Liver (tissue), 9 donors: ENCODE results near the gene SH3BP2. TPM values are rescaled to one million over a fixed set of nuclear protein-coding genes. Genes with fewer than 3 reads are reported as not detected.

ENCODE experiments used
- DNase-seq: peaks from one replicate; pipeline ENCODE4 v3.0.0-alpha.2; 2017; ENCODE audit warnings: low spot score
- H3K27ac ChIP-seq, 2 donors: one replicate each; pipeline ENCODE4 v1.7.0; 2013; ENCODE audit warnings: inconsistent platforms in 2 of 2, low read length in 2 of 2, control low read depth in 1 of 2, low read depth in 1 of 2, mild to moderate bottlenecking in 1 of 2
- H3K27me3 ChIP-seq, 4 donors: one replicate each; pipeline versions ENCODE4 v1.6.1 to v1.7.0; 2013; ENCODE audit warnings: low read length in 3 of 4, inconsistent platforms in 1 of 4, mild to moderate bottlenecking in 1 of 4, moderate library complexity in 1 of 4; ENCODE audit not compliant: control insufficient read depth in 4 of 4, insufficient read depth in 4 of 4
- H3K36me3 ChIP-seq, 4 donors: one replicate each; pipeline versions ENCODE4 v1.6.1 to v1.7.0; 2013; ENCODE audit warnings: low read length in 3 of 4, mild to moderate bottlenecking in 3 of 4, low read depth in 1 of 4, moderate library complexity in 1 of 4; ENCODE audit not compliant: control insufficient read depth in 4 of 4, insufficient read depth in 3 of 4
- H3K4me1 ChIP-seq, 4 donors: one replicate each; pipeline versions ENCODE4 v1.6.1 to v1.7.0; 2013; ENCODE audit warnings: low read length in 3 of 4, mild to moderate bottlenecking in 3 of 4, moderate library complexity in 1 of 4; ENCODE audit not compliant: control insufficient read depth in 4 of 4, insufficient read depth in 4 of 4
- H3K4me3 ChIP-seq, 3 donors: one replicate each; pipeline versions ENCODE4 v1.6.1 to v1.7.0; 2013; ENCODE audit warnings: low read length in 3 of 3, control low read depth in 1 of 3, low read depth in 1 of 3, mild to moderate bottlenecking in 1 of 3
- H3K9ac ChIP-seq, 2 donors: one replicate each; pipeline ENCODE4 v1.7.0; 2013; ENCODE audit warnings: low read length in 2 of 2, mild to moderate bottlenecking in 2 of 2, moderate library complexity in 2 of 2, control low read depth in 1 of 2, low read depth in 1 of 2
- H3K9me3 ChIP-seq, 4 donors: one replicate each; pipeline versions ENCODE4 v1.6.1 to v1.7.0; 2013; ENCODE audit warnings: low read length in 3 of 4; ENCODE audit not compliant: control insufficient read depth in 4 of 4
- FOXA1 ChIP-seq: IDR thresholded peaks from 2 replicates; pipeline ENCODE4 v1.6.1; 2016; ENCODE audit warnings: antibody characterized with exemption
- FOXA2 ChIP-seq: IDR thresholded peaks from 2 replicates; pipeline ENCODE4 v1.6.1; 2016; ENCODE audit warnings: antibody characterized with exemption
- GABPA ChIP-seq, 2 donors: IDR thresholded peaks in 1 of 2; conservative IDR thresholded peaks in 1 of 2; 2 replicates each; pipeline ENCODE4 v1.6.1; 2016; ENCODE audit warnings: antibody characterized with exemption in 2 of 2, mild to moderate bottlenecking in 1 of 2, moderate library complexity in 1 of 2
- HNF4A ChIP-seq, 2 donors: conservative IDR thresholded peaks; 2 replicates each; pipeline ENCODE4 v1.6.1; 2016; ENCODE audit warnings: antibody characterized with exemption in 2 of 2, mild to moderate bottlenecking in 2 of 2
- HNF4G ChIP-seq: IDR thresholded peaks from 2 replicates; pipeline ENCODE4 v1.6.1; 2016; ENCODE audit warnings: antibody characterized with exemption
- JUND ChIP-seq, 2 donors: IDR thresholded peaks; 2 replicates each; pipeline ENCODE4 v1.6.1; 2016; ENCODE audit warnings: antibody characterized with exemption in 2 of 2
- MAX ChIP-seq: IDR thresholded peaks from 2 replicates; pipeline ENCODE4 v1.6.1; 2016; ENCODE audit warnings: antibody characterized with exemption
- NR2F2 ChIP-seq: IDR thresholded peaks from 2 replicates; pipeline ENCODE4 v1.6.1; 2016; ENCODE audit warnings: antibody characterized with exemption
- RAD21 ChIP-seq, 2 donors: IDR thresholded peaks; 2 replicates each; pipeline ENCODE4 v1.6.1; 2016; ENCODE audit warnings: antibody characterized with exemption in 2 of 2, mild to moderate bottlenecking in 2 of 2
- REST ChIP-seq: IDR thresholded peaks from 2 replicates; pipeline ENCODE4 v1.6.1; 2016; ENCODE audit warnings: antibody characterized with exemption, mild to moderate bottlenecking
- RXRA ChIP-seq, 2 donors: IDR thresholded peaks; 2 replicates each; pipeline ENCODE4 v1.6.1; 2017 to 2018; ENCODE audit warnings: antibody characterized with exemption in 2 of 2, mild to moderate bottlenecking in 1 of 2
- SP1 ChIP-seq: IDR thresholded peaks from 2 replicates; pipeline ENCODE4 v1.6.1; 2018; ENCODE audit warnings: antibody characterized with exemption, mild to moderate bottlenecking
- TAF1 ChIP-seq: conservative IDR thresholded peaks from 2 replicates; pipeline ENCODE4 v1.6.1; 2016; ENCODE audit warnings: antibody characterized with exemption, mild to moderate bottlenecking
- YY1 ChIP-seq: IDR thresholded peaks from 2 replicates; pipeline ENCODE4 v1.6.1; 2016; ENCODE audit warnings: antibody characterized with exemption, mild to moderate bottlenecking
- WGBS: extraction: QIAGEN DNeasy Blood & Tissue Kit; methylation state at CpG from one replicate; pipeline ENCODE4 v1.1.7; 2013; 5-methylcytosine and 5-hydroxymethylcytosine counted together
- polyA plus RNA-seq, 2 donors: library from polyadenylated mRNA; stranded (reverse) in 1 of 2; unstranded in 1 of 2; fragments of 200-250 nt in 1 of 2; fragments of >200 nt in 1 of 2; fragmentation: Nextera tagmentation in 1 of 2; extraction: Ambion mirVana in 1 of 2; gene quantifications; one replicate each; pipeline versions ENCODE4 v1.2.1 to v1.2.3, GENCODE V29; 2013 to 2015
- total RNA-seq, 2 donors: library from RNA; depleted of rRNA; stranded (reverse); fragments of >200 nt; gene quantifications; one replicate each; pipeline ENCODE4 v1.2.3, GENCODE V29; 2014
- TF ChIP-seq, protein P1 (sequence below): IDR thresholded peaks from 2 replicates; pipeline ENCODE4 v1.6.1; 2016; ENCODE audit warnings: antibody characterized with exemption
- donor health status: healthy.
- donor health status: healthy.
- donor health status: healthy.
- donor health status: healthy.
- donor health status: healthy.

The SH3BP2 gene
- total and polyA plus RNA-seq, 4 donors, result 17.9 to 80.2 (median 38.5) TPM

DNA sequence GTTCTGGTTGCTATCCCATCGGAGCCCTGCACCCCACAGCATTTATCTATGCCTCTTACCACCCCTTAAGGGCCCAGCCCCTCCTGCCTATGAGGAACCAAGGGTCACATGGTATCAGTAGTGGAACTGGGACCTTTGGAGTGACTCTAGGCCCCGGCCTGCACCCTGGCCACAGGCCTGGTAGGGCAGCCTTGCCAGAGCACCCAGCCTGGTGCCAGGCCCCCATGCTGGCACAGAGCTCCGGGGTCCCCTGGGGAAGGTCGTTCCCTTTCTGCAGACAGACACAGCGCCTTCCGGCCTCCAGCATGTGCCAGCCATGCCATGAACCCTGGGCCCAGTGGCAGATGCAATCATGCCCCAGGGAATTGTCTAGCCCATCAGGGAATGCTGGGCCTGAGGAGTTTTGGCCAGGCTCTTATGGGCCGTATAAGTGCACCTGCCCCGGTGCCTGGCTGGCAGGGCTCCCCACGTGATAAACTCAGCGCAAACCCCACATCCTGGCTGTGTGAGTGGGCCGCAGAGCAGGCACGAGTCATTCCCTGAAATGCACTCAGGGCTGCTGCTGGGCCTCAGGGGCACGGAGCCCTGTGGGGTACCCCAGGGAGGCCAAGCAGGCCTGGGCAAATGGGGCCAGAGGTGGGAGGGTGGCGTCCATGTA, 30.9 kb downstream of the SH3BP2 start:
- H3K4me1 ChIP-seq, result peaks cover 1 to 17% (median 12%) of the 10 kb centered on the region in 4 donors
- H3K9me3 ChIP-seq, result no peaks in the 10 kb centered on the region
- no peak for TF ChIP-seq GABPA (IDR thresholded peaks at IDR 0.05 in 1 of 2, conservative IDR thresholded peaks at IDR 0.05 in 1 of 2)
- peak; percentile 70 to 75 for TF ChIP-seq HNF4A (conservative IDR thresholded peaks at IDR 0.05)
- TF ChIP-seq SP1, result no peak
- TF ChIP-seq RXRA (IDR thresholded peaks at IDR 0.05), result peak in 1 of 2 donors; percentile 18
- peaks cover 16 to 66% (median 26%) of the 10 kb centered on the region in 4 donors for H3K36me3 ChIP-seq
- WGBS, result 45% methylated on average over 14 of the region's 14 CpGs
- H3K27me3 ChIP-seq, result no peaks in the 10 kb centered on the region
- no peak overlapping the region for H3K4me3 ChIP-seq
- no peak overlapping the region for H3K9ac ChIP-seq
- H3K27ac ChIP-seq, result peak overlapping the region in 1 of 2 donors; percentile 17
- no peak for DNase-seq

- Histone ChIP-seq H3K4me1 (peaks cover 1 to 17% (median 12%) of the 10 kb centered on the region in 4 donors), H3K27ac (peak overlapping the region in 1 of 2 donors; percentile 17), H3K27me3 (no peaks in the 10 kb centered on the region), H3K36me3 (peaks cover 16 to 69% (median 30%) of the 10 kb centered on the region in 4 donors), H3K4me3 (no peak overlapping the region), H3K9ac (no peak overlapping the region), H3K9me3 (no peaks in the 10 kb centered on the region)
- WGBS, result 90% methylated on average over 24 of the region's 24 CpGs
- TF ChIP-seq, protein P1, sequence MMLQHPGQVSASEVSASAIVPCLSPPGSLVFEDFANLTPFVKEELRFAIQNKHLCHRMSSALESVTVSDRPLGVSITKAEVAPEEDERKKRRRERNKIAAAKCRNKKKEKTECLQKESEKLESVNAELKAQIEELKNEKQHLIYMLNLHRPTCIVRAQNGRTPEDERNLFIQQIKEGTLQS, result no peak
- TF ChIP-seq HNF4A (conservative IDR thresholded peaks at IDR 0.05), result no peak
- TF ChIP-seq TAF1, result no peak
- TF ChIP-seq FOXA2, result no peak
- TF ChIP-seq MAX, result no peak
- TF ChIP-seq RAD21 (IDR thresholded peaks at IDR 0.05), result no peak
- TF ChIP-seq REST, result no peak
- TF ChIP-seq NR2F2, result no peak
- TF ChIP-seq YY1, result no peak
- no peak for TF ChIP-seq RXRA (IDR thresholded peaks at IDR 0.05)
- no peak for DNase-seq
These were observed 31.5 kb downstream of the SH3BP2 start for GRCh38 chr4:2824329-2824835.

GRCh38 chr4:2824836-2825381, 32.0 kb downstream of the SH3BP2 start:
- Histone ChIP-seq H3K9me3 (no peaks in the 10 kb centered on the region), H3K27ac (no peak overlapping the region), H3K4me3 (no peak overlapping the region), H3K4me1 (peaks cover 1 to 14% (median 12%) of the 10 kb centered on the region in 4 donors), H3K36me3 (peaks cover 16 to 73% (median 30%) of the 10 kb centered on the region in 4 donors), H3K27me3 (no peaks in the 10 kb centered on the region), H3K9ac (no peak overlapping the region)
- TF ChIP-seq FOXA1 (no peak), TAF1 (no peak), REST (no peak), YY1 (no peak), FOXA2 (no peak), RXRA (IDR thresholded peaks at IDR 0.05) (no peak), NR2F2 (no peak), SP1 (no peak), RAD21 (IDR thresholded peaks at IDR 0.05) (no peak), JUND (IDR thresholded peaks at IDR 0.05) (no peak), HNF4G (no peak)
- TF ChIP-seq, protein P1, result no peak
- no peak for DNase-seq
- 92% methylated on average over 17 of the region's 17 CpGs for WGBS
